Transverse colon (tissue), 3 donors: Measurements from ENCODE around the gene SSPN.

Experiments
- EP300 ChIP-seq: sonication (generic); formaldehyde crosslinking; IDR thresholded peaks from one replicate; pipeline ENCODE4 v1.6.1; 2017; ENCODE audit warnings: antibody characterized with exemption, low read depth
- POLR2A ChIP-seq: fragments of 450-650 bp; IDR thresholded peaks from one replicate; pipeline ENCODE4 v1.6.1; 2016; ENCODE audit warnings: antibody characterized with exemption, mild to moderate bottlenecking, moderate library complexity
- TF ChIP-seq, protein P1 (sequence below), 5 experiments: fragments of 200-600 bp in 3 of 5; fragments of 450-650 bp in 2 of 5; sonication (generic) in 3 of 5; IDR thresholded peaks; 1 replicate in 2 of 5; 2 replicates in 3 of 5; pipeline ENCODE4 v1.5.1; 2016 to 2017; ENCODE audit warnings: antibody characterized with exemption in 5 of 5, inconsistent platforms in 3 of 5, mild to moderate bottlenecking in 2 of 5, moderate library complexity in 1 of 5

- no peak for TF ChIP-seq POLR2A
- TF ChIP-seq, protein P1, sequence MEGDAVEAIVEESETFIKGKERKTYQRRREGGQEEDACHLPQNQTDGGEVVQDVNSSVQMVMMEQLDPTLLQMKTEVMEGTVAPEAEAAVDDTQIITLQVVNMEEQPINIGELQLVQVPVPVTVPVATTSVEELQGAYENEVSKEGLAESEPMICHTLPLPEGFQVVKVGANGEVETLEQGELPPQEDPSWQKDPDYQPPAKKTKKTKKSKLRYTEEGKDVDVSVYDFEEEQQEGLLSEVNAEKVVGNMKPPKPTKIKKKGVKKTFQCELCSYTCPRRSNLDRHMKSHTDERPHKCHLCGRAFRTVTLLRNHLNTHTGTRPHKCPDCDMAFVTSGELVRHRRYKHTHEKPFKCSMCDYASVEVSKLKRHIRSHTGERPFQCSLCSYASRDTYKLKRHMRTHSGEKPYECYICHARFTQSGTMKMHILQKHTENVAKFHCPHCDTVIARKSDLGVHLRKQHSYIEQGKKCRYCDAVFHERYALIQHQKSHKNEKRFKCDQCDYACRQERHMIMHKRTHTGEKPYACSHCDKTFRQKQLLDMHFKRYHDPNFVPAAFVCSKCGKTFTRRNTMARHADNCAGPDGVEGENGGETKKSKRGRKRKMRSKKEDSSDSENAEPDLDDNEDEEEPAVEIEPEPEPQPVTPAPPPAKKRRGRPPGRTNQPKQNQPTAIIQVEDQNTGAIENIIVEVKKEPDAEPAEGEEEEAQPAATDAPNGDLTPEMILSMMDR (IDR thresholded peaks at IDR 0.05), result no peak
- TF ChIP-seq EP300, result no peak
Observed at GRCh38 chr12:26204612-26205289, 9.4 kb downstream of the SSPN start.
